GM19238 (cell line): ENCODE data around the gene REPS1.
"Not testable (repeated sequence)": the region's sequence is repeated elsewhere in the genome, so short reads cannot be mapped to it uniquely, and the experiment has no call there.

Experiments used
- DNase-seq: peaks from one replicate; pipeline ENCODE4 v3.0.0; 2011; ENCODE audit warnings: low spot score; ENCODE audit not compliant: insufficient read length

The REPS1 gene

GRCh38 chr6:139007428-139007827 lies 19.4 kb upstream of the REPS1 start:
- no peak for DNase-seq

- DNase-seq = no peak
These were observed 18.4 kb upstream of the REPS1 start for GRCh38 chr6:139006477-139006876.

DNA sequence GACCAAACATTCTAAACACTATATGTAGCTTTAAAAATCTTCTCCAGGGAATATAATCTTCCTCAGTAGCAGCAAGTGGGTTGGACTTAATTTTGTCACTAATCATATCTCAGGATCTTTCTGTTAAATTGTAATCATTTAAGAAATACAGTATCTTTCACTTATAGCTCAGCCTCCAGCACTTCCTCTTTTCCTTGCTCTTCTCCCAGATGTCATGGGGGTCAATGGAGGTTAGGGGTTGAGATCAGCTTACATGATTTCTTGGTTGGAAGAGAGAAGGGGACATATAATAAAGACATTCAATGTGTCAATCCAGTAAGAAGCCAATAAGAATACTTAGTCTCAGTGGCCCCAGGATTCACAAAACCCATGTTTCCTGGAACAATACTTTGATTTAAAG lies 15.7 kb upstream of the REPS1 start:
- DNase-seq = no peak

DNA sequence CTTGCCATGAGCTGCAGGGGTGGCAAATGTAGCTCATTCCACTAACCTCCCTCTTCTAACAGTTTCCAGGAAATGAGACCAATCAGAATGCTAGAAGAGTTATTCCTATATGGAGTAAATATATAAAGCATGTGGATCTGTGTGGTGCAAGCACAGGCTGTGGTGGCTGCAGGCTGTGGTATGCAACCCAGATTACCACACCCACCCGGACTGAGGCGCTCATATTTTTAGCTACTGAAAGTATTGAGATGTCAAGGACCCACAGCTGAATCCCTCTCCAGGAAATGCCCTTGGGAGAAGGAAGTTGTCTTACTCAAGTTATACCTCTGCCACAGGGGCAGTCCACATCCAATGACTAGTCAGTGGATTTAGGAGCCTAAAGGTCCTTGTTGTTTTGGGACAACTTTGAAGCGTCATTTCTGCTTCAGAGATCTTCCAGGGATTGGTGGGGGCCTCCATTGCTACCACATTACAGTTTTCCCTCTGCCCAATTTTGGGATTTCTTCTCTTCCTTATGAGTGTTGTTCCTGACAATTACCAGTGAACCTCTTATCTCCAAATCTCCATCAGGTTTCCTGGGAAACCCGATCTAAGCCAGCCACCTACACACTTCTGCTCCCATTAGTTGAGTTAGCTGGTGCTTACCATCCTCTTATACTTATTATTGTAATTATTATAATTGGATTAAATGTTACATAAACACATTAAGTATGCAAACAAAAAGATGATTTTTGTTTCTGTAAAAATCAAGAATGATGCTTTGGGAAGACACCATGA lies 12.1 kb upstream of the REPS1 start:
- no peak for DNase-seq

DNA sequence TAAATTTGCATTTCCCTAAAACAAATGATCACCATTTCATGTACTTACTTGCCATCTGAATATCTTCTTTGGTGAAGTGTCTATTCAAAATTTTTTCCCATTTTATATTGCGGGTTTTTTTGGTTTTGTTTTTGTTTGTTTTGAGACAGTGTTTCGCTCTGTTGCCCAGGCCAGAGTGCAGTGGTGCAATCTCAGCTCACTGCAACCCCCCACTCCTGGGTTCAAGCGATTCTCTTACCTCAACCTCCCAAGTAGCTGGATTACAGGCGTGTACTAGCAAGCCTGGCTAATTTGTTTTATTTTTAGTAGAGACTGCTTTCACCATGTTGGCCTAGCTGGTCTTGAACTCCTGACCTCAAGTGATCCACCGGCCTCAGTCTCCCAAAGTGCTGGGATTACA lies 9.1 kb upstream of the REPS1 start:
- DNase-seq = no peak

GRCh38 chr6:138996524-138996923 lies 8.5 kb upstream of the REPS1 start:
- DNase-seq = no peak

DNA sequence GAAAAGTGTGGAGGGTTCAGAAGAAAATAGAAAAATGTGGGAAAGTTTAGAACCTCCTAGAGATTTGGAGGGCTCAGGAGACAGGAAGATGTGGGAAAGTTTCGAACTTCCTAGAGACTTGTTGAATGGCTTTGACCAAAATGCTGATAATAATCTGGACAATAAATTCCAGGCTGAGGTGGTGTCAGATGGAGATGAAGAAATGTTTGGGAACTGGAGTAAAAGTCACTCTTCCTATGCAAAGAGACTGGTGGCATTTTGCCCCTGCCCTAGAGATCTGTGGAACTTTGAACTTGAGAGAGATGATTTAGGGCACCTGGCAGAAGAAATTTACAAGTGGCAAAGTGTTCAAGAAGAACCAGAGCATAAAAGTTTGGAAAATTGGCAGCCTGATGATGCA lies 5.4 kb upstream of the REPS1 start:
- not testable (repeated sequence) for DNase-seq

GRCh38 chr6:138992965-138993364 lies 4.9 kb upstream of the REPS1 start:
- DNase-seq = not testable (repeated sequence)

GRCh38 chr6:138991206-138991605 lies 3.2 kb upstream of the REPS1 start:
- no peak for DNase-seq

- no peak for DNase-seq
These were observed 1.3 kb upstream of the REPS1 start for GRCh38 chr6:138989098-138989983.

GRCh38 chr6:138988469-138988834 lies 399 bp upstream of the REPS1 start:
- no peak for DNase-seq

GRCh38 chr6:138987080-138987642 lies 892 bp downstream of the REPS1 start:
- DNase-seq = no peak

- DNase-seq = no peak
These were observed 1.5 kb downstream of the REPS1 start for GRCh38 chr6:138986578-138986977.

DNA sequence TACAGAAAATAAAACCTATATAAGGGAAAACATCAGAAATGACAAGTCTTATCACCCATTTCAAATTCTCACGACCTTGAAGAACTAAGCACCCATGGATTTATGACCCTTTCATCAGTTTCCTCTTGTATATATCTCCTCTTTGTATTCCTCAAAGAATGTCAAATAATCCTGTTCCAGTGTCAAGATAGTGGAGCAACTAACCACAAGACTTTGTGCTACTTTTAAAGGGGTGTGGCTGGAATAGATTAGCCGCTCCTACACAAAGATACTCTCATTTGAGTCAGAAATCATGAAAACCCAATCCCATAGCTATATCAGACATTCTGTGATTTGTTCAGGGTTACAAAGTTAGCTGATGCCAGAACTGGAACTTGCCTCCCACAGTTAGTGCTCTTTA lies 6.6 kb downstream of the REPS1 start:
- DNase-seq = no peak

DNA sequence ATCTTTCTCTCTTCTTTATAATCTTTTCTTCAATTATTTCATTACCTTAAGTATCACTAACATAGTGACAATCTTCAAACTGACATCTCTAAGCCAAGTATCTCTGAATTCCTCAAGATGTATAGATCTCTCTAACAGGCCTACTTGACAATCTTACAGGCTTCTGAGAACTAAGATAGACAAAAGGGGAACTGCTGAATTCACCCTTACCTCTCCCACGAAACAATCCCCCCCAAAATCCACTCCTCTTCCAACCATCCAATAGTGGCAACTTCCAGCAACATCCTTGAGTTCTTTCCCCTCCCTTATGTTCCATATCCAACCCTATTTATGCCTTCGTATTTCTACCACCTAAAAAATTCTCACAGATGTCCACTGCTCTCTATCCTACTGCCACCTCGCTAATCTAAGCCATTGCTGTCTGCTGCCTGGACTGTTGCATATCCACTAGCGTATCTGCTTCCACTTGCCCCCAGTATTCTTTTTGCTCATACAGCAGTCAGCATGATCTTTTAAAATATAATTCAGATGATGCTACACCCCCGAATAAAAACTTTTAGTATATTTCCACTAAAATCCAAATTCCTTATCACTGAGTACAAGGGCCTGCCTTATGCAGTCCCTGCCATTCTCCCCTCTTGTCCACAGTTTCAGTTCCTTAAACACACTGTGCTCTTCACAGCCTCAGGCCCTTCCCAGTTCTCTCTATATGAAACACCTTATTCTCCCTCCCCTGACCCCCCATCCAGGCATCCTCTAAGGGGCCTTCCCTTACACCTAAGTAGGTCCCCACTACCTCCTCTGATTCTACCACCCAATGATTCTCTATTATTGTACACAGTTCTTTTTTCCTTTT lies 8.0 kb downstream of the REPS1 start:
- no peak for DNase-seq

DNA sequence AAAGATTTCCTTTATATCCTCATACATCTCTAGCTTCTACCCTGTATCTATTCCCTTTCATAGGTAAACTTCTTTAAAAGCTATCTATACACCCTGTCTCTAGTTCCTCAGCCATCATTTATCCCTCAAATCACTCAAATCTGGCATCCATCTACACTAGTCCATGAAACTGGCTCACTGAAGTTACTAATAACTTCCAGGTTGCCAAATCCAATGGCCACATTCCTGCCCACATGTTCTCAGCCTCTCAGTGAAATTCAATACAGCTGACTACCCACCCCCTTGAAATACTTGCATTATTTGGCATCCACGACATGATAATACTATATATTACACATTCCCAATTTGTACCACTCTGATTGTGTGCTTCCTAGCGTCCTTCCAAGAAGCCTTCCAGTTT lies 8.7 kb downstream of the REPS1 start:
- DNase-seq = no peak

DNA sequence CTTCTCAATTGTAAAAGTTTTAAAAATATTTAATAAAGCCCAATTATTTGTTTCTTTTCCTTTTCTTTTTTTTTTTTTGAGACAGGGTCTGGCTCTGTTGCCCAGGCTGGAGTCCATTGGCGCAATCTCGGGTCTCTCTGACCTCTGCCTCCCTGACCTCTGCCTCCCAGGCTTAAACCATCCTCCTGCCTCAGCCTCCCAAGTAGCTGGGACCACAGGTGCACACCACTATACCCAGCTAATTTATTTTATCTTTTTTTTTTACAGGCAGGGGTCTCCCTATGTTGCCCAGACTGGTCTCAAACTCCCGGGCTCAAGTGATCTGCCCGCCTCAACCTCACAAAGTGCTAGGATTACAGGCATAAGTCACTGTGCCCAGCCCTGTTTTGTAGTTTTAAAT lies 9.8 kb downstream of the REPS1 start:
- DNase-seq = no peak

DNA sequence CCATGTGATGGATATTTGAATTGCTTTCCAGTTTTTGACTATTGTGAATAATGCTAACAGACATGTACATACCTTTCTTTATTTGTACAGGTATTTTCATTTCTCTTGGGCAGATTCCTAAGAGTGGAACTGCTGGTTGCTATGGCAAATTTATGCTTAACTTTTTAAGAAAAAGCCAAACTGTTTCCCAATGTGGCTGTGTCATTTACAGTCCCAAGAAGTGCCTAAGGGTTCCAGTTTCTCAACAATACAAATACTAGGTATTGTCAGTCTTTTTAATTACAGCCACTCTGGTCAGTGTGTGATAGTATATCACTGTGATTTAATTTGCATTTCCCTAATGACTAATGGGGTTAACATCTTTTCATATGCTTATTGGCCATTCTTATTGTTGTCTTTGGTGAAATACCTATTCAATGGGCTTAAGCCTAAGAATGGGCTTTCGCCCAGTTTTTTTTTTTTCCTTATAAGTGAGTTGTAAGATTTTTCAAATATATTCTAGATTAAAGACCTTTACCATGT lies 10.3 kb downstream of the REPS1 start:
- no peak for DNase-seq

DNA sequence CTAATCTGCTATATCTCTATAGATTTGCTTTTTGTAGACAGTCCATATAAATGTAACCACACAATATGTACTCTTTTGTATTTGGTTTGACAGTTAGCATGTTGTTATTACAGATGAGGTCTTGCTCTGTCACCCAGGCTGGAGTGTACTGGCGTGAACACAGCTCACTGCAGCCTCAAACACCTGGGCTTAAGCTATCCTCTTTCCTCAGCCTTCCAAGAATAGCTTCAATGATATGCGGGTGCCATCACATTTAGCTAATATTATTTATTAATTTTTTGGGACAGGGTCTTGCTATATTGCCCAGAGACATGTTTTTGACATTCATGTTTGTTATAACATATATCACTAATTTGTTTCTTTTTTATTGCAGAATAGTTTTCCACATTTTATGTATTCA lies 10.8 kb downstream of the REPS1 start:
- no peak for DNase-seq

GRCh38 chr6:138975815-138976214 lies 12.2 kb downstream of the REPS1 start:
- DNase-seq = no peak

DNA sequence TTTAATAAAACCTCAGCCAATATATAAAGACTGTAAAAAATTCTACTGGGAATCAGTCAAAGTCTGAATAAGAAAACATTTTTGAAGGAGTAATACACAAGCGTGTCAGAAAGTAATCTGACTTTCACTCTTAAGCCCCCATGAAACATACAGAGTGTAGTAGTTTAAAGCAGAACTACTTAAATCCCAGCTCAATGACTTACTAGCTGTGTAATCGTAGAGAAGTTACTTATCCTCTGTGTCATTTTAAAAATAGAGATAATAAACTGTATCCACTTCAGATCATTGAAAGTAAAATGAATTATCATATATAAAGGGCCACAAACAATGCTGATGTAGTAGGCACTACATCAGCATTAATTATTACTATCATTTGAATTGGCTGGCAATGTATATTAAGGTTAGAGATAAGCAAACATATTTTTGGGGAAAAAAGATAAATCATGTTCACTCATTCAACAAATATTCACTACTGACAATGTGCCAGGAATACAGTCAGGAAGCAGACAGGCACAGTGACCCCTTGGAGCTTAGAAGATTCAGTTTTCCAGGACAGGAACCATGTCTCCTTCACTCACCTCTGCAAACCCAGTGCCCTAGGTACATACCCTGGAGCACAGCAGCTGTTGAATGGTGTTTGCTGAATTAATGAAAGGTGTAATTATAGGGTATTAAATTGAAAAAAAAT lies 14.4 kb downstream of the REPS1 start:
- DNase-seq = no peak
